Activated CD8-positive, alpha-beta memory T cell treated with anti-CD3 and anti-CD28 coated beads, Interleukin-2, amount 50 U/mL, for 1 hour (primary cell): Measurements from ENCODE around the gene OR9A2.

ENCODE experiments used
- DNase-seq: peaks from one replicate; pipeline ENCODE4 v3.0.0-alpha.2; 2020; ENCODE audit errors: extremely low read depth

OR9A2 gene

DNA sequence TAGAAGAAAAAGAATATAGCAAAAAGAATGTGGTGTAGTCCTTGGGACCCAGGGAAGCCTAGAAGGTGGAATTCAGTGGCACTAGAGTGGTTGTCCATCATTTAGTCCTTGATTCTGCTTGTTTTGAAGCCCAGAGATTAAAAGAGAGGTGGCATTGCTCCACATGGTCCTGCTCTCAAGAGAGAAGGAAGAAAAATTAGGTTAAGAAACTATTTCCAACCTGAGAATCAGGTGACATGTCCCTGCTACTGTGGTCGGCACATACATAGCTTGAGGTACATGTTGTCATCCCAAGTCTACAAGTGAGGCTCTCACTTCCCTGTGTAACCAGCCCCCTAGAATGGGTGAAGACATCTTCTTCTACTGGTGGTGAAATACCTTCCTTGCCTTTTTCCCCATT, at the start of gene OR9A2:
Gene OR9A2 (minus strand): TSS at position 101 of the 400 bp plus-strand sequence. CDS start 0 bp downstream, at position 101.
- DNase-seq: no peak

GRCh38 chr7:143074141-143074540, 47.2 kb upstream of the OR9A2 start:
- no peak for DNase-seq

DNA sequence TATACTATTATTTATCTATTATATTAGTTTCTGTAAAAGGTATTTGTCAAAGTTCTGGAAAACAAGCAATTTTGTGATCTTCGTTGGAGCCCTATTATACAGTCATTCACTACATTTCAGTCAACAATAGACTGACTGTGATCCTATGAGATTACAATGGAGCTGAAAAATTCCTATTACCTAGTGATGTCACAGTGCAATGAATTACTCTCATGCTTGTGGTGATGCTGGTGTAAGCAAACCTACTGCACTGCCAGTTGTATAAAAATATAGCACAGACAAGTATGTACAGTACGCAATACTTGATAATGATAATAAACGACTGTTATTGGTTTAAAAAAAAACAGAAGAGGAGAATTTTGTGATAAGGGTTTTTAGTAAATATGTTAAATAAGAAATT, 46.6 kb upstream of the OR9A2 start:
- DNase-seq: no peak

DNA sequence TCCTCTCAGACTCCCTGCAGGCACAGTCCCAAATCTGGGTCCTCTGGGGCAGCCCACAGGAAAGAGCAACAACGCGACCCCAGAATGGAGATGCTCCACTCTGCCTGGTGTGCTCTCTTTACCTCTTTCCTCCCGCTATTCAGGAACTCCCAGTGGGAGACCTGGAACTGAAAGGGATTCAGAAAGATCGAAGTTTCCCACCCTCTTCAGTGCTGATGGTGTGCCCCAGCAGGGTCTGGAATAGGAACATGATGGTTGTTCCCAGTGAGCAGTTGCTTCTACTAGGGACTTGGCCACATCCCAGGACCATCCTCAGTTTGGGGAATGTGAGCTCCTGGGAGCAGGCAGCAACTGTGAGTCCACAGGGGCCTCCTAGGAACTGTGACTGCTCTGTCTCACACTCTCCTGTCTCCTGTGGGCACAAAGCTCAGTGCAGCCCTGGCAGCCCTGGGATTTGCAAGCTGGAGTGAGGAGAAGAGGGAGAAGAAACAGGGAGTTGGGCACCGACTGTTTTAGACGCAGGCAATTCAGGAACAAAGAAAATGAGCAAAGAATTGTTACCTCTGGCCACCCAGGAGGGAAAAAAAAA, 43.1 kb upstream of the OR9A2 start:
- DNase-seq: no peak

DNA sequence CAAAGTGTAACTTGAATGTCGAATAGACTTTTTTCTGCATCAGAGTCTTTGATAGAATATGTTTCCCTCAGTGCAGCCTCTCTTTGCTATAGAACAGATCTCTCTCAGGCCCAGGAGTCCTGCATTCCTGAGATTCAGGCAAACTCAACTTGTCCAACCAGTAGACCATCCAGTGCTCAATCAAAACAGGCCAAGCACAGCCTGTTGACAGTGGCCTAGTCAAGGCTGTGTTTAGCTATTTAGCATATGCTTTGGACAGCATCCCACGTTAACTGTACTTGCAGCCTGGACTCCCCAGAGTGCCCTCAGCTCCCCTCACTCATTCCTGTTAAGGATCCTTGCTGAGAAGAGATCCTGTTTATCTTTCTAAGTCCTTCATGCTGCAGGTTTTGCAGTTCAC, 41.5 kb upstream of the OR9A2 start:
- DNase-seq: no peak

DNA sequence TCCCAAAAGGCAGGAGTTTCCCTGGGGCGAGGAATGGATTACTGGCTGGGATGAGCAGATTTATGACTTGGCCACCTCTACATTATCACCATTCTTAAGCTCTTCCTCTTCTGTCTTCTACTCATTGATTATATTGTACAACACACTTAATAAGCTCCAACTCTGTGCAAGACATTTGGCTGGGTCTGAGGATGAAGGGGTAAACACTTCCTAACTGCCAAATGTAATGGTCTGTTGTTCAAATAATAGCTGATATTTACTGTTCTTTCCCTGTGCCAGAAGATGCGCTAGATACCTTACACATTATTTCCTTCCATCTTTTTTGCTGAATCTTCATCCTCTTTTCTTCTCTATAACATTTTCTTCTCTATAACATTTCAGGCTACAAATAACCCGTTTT, 36.8 kb upstream of the OR9A2 start:
- DNase-seq: no peak

GRCh38 chr7:143055754-143056153, 28.8 kb upstream of the OR9A2 start:
- DNase-seq: no peak

GRCh38 chr7:143054621-143055020, 27.7 kb upstream of the OR9A2 start:
- DNase-seq: no peak

- DNase-seq: no peak
These were observed 25.1 kb upstream of the OR9A2 start, which contains the start of gene OR6V1 for GRCh38 chr7:143052041-143052440. Gene OR6V1, plus strand, starts transcription at chr7:143052341. Its CDS starts 0 bp downstream, at chr7:143052341.

- no peak for DNase-seq
These were observed 24.0 kb upstream of the OR9A2 start for GRCh38 chr7:143050931-143051330.

DNA sequence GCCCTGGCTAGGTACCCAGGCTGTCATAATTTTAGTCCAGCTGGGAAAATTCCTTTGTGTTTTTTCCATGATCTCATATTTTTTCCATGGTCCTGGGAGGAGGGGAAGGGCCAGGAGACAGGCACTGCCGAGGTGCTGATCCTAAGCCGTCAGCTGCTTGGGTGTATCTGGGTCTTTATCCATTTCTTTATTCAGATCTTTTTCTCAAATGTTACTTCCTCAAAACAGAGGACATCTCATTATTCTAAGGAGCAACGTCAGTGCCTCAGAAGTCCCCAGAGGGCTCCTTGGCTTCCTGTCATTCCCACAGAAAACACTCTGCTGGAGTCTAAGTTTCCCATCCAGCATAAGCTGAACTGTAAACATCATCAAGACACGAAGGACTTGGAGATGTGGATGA, 22.4 kb upstream of the OR9A2 start:
- no peak for DNase-seq

DNA sequence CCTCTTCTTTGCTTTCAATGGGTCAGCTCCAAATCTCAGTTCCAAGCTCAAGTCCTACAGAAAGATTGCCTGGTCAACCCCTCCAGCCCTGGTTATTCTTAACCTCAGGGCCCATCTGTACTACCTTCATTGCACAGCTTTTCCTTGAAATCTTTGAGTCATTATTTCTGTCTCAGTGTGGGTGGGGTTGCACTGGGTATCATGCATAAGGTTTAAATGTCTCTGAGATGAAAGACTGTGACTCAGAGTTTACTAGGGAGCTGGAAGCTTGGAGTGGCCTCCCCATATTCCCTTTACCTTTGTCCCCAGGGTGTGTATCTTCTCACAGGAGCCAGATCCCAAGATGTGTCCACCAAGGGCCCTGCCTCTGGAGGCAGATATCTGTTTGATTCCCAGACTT, 21.9 kb upstream of the OR9A2 start:
- DNase-seq: no peak

DNA sequence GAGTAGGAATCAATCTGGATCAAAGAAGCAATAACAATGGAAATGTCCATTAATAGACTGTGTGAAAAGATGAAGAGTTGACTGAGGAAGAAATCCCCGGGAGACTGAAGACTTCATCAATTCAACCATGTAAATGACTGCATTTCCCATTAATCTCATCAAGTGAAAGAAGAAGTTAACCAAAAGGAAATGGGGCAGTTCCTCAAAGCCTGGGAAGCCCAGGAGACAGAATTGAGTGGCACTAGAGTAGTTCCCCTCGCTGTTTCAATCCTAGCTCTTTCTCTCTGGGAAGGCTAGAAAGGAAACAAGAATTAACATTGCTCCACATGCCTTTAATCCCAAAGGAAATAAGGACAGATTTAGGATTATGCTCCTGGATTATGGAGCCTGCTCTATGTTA, 20.4 kb upstream of the OR9A2 start:
- no peak for DNase-seq

DNA sequence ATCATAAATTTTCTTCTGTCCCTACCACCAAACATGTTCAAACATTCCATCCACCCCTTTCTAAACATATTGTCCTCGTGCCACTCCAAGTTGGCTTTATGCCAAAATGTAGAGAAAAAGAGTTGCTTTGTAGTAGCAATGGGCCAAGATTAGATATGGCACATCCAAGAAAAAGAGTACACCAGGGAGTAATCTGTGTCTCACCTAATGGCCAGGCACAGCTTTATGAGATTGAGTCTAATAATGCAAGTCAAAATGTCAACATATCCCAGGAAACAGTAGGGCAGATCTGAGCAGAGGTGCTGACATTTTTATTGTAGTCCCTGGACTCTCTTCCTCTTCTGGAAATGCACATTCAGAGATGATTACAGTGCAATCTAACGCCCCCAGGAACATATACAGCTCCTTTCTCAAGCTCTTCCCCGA, 19.5 kb upstream of the OR9A2 start:
- DNase-seq: no peak

- no peak for DNase-seq
These were observed 16.5 kb upstream of the OR9A2 start for GRCh38 chr7:143043391-143043790.

- DNase-seq: no peak
These were observed 15.9 kb upstream of the OR9A2 start for GRCh38 chr7:143042790-143043271.

- DNase-seq: no peak
These were observed 15.3 kb upstream of the OR9A2 start for GRCh38 chr7:143042159-143042789.

GRCh38 chr7:143041346-143041745, 14.4 kb upstream of the OR9A2 start:
- DNase-seq: no peak

- no peak for DNase-seq
These were observed 13.3 kb upstream of the OR9A2 start for GRCh38 chr7:143040209-143040715.

GRCh38 chr7:143038635-143039034, 11.7 kb upstream of the OR9A2 start:
- no peak for DNase-seq

DNA sequence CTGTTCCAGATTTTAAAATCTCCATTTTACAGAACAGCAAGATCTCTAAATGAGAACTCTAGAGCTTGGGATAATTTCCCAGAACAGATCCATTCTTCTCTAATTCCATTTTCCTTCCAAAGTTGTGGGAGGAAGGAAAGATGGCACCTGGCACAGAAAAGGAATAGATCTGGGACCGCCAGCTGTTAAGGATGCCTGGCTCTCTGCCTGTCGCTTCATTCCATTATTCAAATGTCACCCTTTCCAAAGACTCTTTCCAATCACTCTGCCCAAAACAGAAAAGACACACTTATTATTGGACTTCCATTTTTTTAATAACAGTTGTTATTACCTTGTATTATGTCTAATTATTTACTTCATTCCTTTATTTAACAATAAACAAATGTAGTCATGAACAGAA, 751 bp upstream of the OR9A2 start:
- no peak for DNase-seq

DNA sequence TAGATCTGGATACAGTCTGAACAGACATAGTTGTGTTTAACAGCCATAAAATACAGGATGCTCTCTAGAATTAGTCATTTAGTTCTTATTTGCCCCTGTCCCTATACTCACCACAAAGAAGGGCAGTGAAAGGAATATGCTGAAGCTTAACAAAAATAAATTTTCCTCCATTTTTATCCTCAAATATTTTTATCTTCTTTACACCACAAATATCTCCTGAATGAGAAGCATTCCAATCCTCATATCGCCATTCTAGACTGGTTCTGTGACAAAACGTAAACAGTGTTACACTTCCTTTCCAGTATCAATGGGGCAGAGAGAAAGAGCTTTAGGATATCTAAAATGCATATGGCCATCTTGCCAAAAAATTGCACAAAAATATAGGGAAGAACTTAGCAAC, 1.6 kb downstream of the OR9A2 start:
- DNase-seq: no peak

GRCh38 chr7:143023047-143023446, 3.9 kb downstream of the OR9A2 start:
- no peak for DNase-seq
